NK-92 (cell line): ENCODE results near the gene HSPG2.
"Not testable (repeated sequence)": the region's sequence is repeated elsewhere in the genome, so short reads cannot be mapped to it uniquely, and the experiment has no call there.

Experiments used
- DNase-seq: peaks from one replicate; lab custom pipeline; 2025; ENCODE audit not compliant: unreplicated experiment; lab: John Stamatoyannopoulos, UW

HSPG2 gene

GRCh38 chr1:21914880-21915640 lies 22.1 kb downstream of the HSPG2 start:
- DNase-seq: no peak

GRCh38 chr1:21914450-21914849 lies 22.7 kb downstream of the HSPG2 start:
- no peak for DNase-seq

GRCh38 chr1:21913763-21914162 lies 23.3 kb downstream of the HSPG2 start:
- DNase-seq: no peak

- no peak for DNase-seq
Measured at GRCh38 chr1:21913258-21913657, 23.9 kb downstream of the HSPG2 start.

- DNase-seq: no peak
Measured at GRCh38 chr1:21912038-21912758, 24.9 kb downstream of the HSPG2 start.

- DNase-seq: no peak
Measured at GRCh38 chr1:21911205-21912001, 25.7 kb downstream of the HSPG2 start.

- no peak for DNase-seq
Measured at GRCh38 chr1:21910558-21911204, 26.4 kb downstream of the HSPG2 start.

- no peak for DNase-seq
Measured at GRCh38 chr1:21909787-21910503, 27.2 kb downstream of the HSPG2 start.

GRCh38 chr1:21909286-21909759 lies 27.8 kb downstream of the HSPG2 start:
- no peak for DNase-seq

GRCh38 chr1:21907737-21908534 lies 29.2 kb downstream of the HSPG2 start:
- not testable (repeated sequence) for DNase-seq

- DNase-seq: no peak
Measured at GRCh38 chr1:21907079-21907418, 30.1 kb downstream of the HSPG2 start.

GRCh38 chr1:21906173-21907078 lies 30.7 kb downstream of the HSPG2 start:
- DNase-seq: no peak

- no peak for DNase-seq
Measured at GRCh38 chr1:21904704-21905520, 32.2 kb downstream of the HSPG2 start.

- DNase-seq: no peak
Measured at GRCh38 chr1:21904454-21904703, 32.7 kb downstream of the HSPG2 start.

- no peak for DNase-seq
Measured at GRCh38 chr1:21903638-21904453, 33.3 kb downstream of the HSPG2 start.

- no peak for DNase-seq
Measured at GRCh38 chr1:21902026-21903012, 34.8 kb downstream of the HSPG2 start.
